ENCODE results near the gene SLC13A1.

GRCh38 chr7:123090456-123090855 is 109.3 kb downstream of the SLC13A1 start:
- TF ChIP-seq CTCF (IDR thresholded peaks at IDR 0.05) = no peak
- no peak for TF ChIP-seq POLR2A (IDR thresholded peaks at IDR 0.05)
